Testis (tissue), 3 donors: ENCODE results near the gene RTBDN. TPM values are rescaled to one million over a fixed set of nuclear protein-coding genes. Genes with fewer than 3 reads are reported as not detected.

Experiments
- DNase-seq: peaks from one replicate; pipeline ENCODE4 v3.0.0-alpha.2; 2019
- H3K27ac ChIP-seq, 2 donors: fragments of 200-600 bp; sonication (generic); one replicate each; pipeline ENCODE4 v1.5.1; 2019
- H3K27me3 ChIP-seq: fragments of 200-600 bp; sonication (generic); one replicate; pipeline ENCODE4 v1.5.1; 2019
- H3K36me3 ChIP-seq: fragments of 200-600 bp; sonication (generic); one replicate; pipeline ENCODE4 v1.5.1; 2017; ENCODE audit warnings: low read depth; ENCODE audit errors: missing control alignments
- H3K4me1 ChIP-seq: fragments of 200-600 bp; sonication (generic); one replicate; pipeline ENCODE4 v1.5.1; 2019
- H3K4me3 ChIP-seq, 2 donors: fragments of 200-600 bp; sonication (generic); one replicate each; pipeline ENCODE4 v1.5.1; 2017 to 2019
- H3K9me3 ChIP-seq: fragments of 200-600 bp; sonication (generic); one replicate; pipeline ENCODE4 v1.5.1; 2017
- CTCF ChIP-seq, 3 experiments: fragments of 450-650 bp in 2 of 3; fragments of 200-600 bp in 1 of 3; sonication (generic) in 1 of 3; IDR thresholded peaks; one replicate each; pipeline ENCODE4 v1.5.1; 2016 to 2019; ENCODE audit warnings: antibody characterized with exemption in 3 of 3, mild to moderate bottlenecking in 2 of 3, moderate library complexity in 1 of 3
- POLR2A ChIP-seq: fragments of 450-650 bp; IDR thresholded peaks from one replicate; pipeline ENCODE4 v1.6.1; 2017; ENCODE audit warnings: antibody characterized with exemption, mild to moderate bottlenecking, moderate library complexity
- WGBS, 2 donors: methylation state at CpG; one replicate each; pipeline ENCODE4 v1.1.5; 2018; 5-methylcytosine and 5-hydroxymethylcytosine counted together
- intact Hi-C: fragments of 100-400 bp; cut with DNase I; formaldehyde crosslinking; loops from one replicate; pipeline ENCODE4 v1.15.1; 2023; ENCODE audit warnings: low total_unique reads
- polyA plus RNA-seq: library from polyadenylated mRNA; stranded (reverse); fragments of 350-450 nt; fragmentation: Illumina TruSeq; extraction: RNeasy Lipid Tissue Mini Kit (QIAGEN cat#74804); gene quantifications from one replicate; pipeline ENCODE4 v1.2.3, GENCODE V29; 2014; ENCODE audit warnings: low read depth, low replicate concordance; ENCODE audit not compliant: insufficient read depth
- total RNA-seq, 2 donors: library from RNA; depleted of rRNA; stranded (reverse); fragments of >200 nt; gene quantifications; one replicate each; pipeline ENCODE4 v1.2.3, GENCODE V29; 2016

Gene RTBDN
- total and polyA plus RNA-seq, 3 donors from 2014 or later, result 3.7 to 5.1 (median 3.8) TPM

- Histone ChIP-seq H3K27me3 (no peaks in the 10 kb centered on the region), H3K36me3 (no peaks in the 10 kb centered on the region), H3K27ac (peak overlapping the region; percentile 93 to 98), H3K9me3 (no peaks in the 10 kb centered on the region), H3K4me1 (peaks cover 31% of the 10 kb centered on the region), H3K4me3 (peak overlapping the region; percentile 75 to 88)
- intact Hi-C loops, result loop anchor here (10.0 kb wide), 1 partner anchor 58 kb away; the partner anchor contains the start of genes GET3 and TRIR
- no peak for DNase-seq
- 0% methylated on average over 21 to 22 of the region's 22 CpGs for WGBS, 2 donors
- TF ChIP-seq CTCF (IDR thresholded peaks at IDR 0.05), result no peak
- no peak for TF ChIP-seq POLR2A
Observed at GRCh38 chr19:12792853-12793289, 41.5 kb downstream of the RTBDN start.

DNA sequence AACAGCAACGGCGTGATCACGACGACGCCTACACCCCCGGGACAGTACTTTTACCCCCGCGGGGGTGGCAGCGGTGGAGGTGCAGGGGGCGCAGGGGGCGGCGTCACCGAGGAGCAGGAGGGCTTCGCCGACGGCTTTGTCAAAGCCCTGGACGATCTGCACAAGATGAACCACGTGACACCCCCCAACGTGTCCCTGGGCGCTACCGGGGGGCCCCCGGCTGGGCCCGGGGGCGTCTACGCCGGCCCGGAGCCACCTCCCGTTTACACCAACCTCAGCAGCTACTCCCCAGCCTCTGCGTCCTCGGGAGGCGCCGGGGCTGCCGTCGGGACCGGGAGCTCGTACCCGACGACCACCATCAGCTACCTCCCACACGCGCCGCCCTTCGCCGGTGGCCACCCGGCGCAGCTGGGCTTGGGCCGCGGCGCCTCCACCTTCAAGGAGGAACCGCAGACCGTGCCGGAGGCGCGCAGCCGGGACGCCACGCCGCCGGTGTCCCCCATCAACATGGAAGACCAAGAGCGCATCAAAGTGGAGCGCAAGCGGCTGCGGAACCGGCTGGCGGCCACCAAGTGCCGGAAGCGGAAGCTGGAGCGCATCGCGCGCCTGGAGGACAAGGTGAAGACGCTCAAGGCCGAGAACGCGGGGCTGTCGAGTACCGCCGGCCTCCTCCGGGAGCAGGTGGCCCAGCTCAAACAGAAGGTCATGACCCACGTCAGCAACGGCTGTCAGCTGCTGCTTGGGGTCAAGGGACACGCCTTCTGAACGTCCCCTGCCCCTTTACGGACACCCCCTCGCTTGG lies 42.1 kb downstream of the RTBDN start:
- 1% methylated on average over 15 to 81 of the region's 84 CpGs for WGBS, 2 donors
- H3K27ac ChIP-seq, result peak overlapping the region; percentile 93 to 98
- H3K4me1 ChIP-seq, result peaks cover 36% of the 10 kb centered on the region
- peak; percentile 73 for DNase-seq
- H3K36me3 ChIP-seq, result no peaks in the 10 kb centered on the region
- TF ChIP-seq CTCF (IDR thresholded peaks at IDR 0.05) (no peak), POLR2A (no peak)
- no peaks in the 10 kb centered on the region for H3K27me3 ChIP-seq
- peak overlapping the region; percentile 75 to 88 for H3K4me3 ChIP-seq
- H3K9me3 ChIP-seq, result no peaks in the 10 kb centered on the region
- intact Hi-C loops, result loop anchor here (10.0 kb wide), 1 partner anchor 57 kb away; the partner anchor contains the start of genes GET3 and TRIR

DNA sequence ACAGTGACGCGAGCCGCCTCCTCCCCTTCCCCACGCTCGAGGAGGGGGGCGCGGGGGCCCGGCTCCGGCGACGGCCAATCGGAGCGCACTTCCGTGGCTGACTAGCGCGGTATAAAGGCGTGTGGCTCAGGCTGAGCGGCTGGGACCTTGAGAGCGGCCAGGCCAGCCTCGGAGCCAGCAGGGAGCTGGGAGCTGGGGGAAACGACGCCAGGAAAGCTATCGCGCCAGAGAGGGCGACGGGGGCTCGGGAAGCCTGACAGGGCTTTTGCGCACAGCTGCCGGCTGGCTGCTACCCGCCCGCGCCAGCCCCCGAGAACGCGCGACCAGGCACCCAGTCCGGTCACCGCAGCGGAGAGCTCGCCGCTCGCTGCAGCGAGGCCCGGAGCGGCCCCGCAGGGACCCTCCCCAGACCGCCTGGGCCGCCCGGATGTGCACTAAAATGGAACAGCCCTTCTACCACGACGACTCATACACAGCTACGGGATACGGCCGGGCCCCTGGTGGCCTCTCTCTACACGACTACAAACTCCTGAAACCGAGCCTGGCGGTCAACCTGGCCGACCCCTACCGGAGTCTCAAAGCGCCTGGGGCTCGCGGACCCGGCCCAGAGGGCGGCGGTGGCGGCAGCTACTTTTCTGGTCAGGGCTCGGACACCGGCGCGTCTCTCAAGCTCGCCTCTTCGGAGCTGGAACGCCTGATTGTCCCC lies 42.9 kb downstream of the RTBDN start, which contains the start of gene JUNB:
Gene JUNB (plus strand): TSS at position 142 of the 706 bp plus-strand sequence. CDS start 286 bp downstream, at position 428.
- peak; percentile 96 for DNase-seq
- Histone ChIP-seq H3K4me3 (peak within 1 kb of the TSS; percentile 75 to 88), H3K4me1 (peaks cover 43% of the 10 kb centered on the region), H3K27ac (peak within 1 kb of the TSS; percentile 93 to 98), H3K36me3 (no peaks in the 10 kb centered on the region), H3K9me3 (no peaks in the 10 kb centered on the region), H3K27me3 (no peaks in the 10 kb centered on the region)
- intact Hi-C loops, result loop anchor here (10.0 kb wide), 1 partner anchor 57 kb away; the partner anchor contains the start of genes GET3 and TRIR
- WGBS, 2 donors, result 0% methylated on average over 39 of the region's 73 CpGs; no CpG with 5 or more reads in 1 of the 2 donors
- peak in 1 of 3 experiments; percentile 9 for TF ChIP-seq CTCF (IDR thresholded peaks at IDR 0.05)
- TF ChIP-seq POLR2A, result peak; percentile 100

GRCh38 chr19:12790628-12791344 lies 43.6 kb downstream of the RTBDN start:
- Histone ChIP-seq H3K4me3 (peak overlapping the region; percentile 60 to 88), H3K27ac (peak overlapping the region; percentile 93 to 98), H3K27me3 (no peaks in the 10 kb centered on the region), H3K36me3 (no peaks in the 10 kb centered on the region), H3K4me1 (peaks cover 45% of the 10 kb centered on the region), H3K9me3 (no peaks in the 10 kb centered on the region)
- intact Hi-C loops, result loop anchor here (10.0 kb wide), 1 partner anchor 56 kb away; the partner anchor contains the start of genes GET3 and TRIR
- TF ChIP-seq POLR2A (no peak), CTCF (IDR thresholded peaks at IDR 0.05) (no peak)
- 1% methylated on average over 15 to 22 of the region's 22 CpGs for WGBS, 2 donors
- DNase-seq, result no peak
